NCI-H2227 (cell line): ENCODE results near the gene CMTM4.
A peak's percentile ranks its signal among the peaks of the same experiment; 100 is the strongest.
"Not testable (repeated sequence)": the region's sequence is repeated elsewhere in the genome, so short reads cannot be mapped to it uniquely, and the experiment has no call there.

Experiments
- DNase-seq: peaks from one replicate; lab custom pipeline; 2025; ENCODE audit not compliant: unreplicated experiment; lab: John Stamatoyannopoulos, UW

CMTM4 gene

GRCh38 chr16:66596986-66597848 is 99.3 kb downstream of the CMTM4 start:
- DNase-seq, result no peak

DNA sequence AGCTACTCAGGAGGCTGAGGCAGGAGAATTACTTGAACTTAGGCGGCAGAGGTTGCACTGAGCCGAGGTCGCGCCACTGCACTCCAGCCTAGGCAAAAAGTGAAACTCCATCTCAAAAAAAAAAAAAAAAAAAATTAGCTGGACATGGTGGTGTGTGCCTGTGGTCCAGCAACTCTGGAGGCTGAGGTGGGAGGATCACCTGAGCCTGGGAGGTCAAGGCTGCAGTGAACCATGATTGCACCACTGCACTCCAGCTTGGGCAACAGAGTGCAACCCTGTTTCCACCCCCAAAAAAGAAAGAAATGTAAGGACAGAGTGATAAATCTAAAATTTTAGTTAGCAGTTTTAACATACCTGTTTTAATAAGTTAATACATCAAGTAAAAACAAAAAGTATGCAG is 100.0 kb downstream of the CMTM4 start:
- not testable (repeated sequence) for DNase-seq

DNA sequence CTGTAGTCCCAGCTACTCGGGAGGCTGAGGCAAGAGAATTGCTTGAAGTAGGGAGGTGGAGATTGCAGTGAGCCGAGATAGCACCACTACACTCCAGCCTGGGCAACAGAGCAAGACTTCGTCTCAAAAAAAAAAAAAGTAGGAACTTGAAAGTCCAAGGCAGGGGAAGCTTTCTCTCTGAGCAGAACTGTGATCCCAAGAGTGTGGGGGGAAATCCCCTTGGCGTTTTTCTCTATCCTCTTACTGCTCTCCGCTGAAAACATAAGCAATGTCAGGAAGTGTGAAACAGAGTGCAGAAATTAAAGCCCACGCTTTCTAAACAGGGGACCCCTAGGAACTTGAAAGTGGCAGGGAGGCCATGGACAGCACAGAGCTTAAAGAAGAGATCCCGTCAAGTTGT is 101.8 kb downstream of the CMTM4 start:
- DNase-seq, result no peak

- DNase-seq, result no peak
Observed at GRCh38 chr16:66592814-66593213, 103.7 kb downstream of the CMTM4 start.

DNA sequence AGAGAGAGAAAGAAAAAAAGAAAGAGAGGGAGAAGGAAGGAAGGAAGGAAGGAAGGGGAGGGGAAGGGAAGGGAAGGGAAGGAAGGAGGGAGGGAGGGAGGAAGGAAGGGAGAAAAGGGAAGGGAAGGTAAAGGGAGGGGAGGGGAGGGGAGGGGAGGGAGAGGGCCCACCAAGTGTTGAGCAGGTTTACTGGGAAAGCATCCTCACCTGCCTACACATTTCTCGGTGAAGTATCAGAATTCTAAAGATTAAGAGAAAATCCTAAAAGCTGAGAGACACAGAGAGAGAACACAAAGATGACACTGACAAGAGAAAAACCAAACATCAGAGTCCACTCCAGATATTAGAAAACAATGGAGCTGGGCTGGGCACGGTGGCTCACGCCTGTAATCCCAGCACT is 104.3 kb downstream of the CMTM4 start:
- no peak for DNase-seq

DNA sequence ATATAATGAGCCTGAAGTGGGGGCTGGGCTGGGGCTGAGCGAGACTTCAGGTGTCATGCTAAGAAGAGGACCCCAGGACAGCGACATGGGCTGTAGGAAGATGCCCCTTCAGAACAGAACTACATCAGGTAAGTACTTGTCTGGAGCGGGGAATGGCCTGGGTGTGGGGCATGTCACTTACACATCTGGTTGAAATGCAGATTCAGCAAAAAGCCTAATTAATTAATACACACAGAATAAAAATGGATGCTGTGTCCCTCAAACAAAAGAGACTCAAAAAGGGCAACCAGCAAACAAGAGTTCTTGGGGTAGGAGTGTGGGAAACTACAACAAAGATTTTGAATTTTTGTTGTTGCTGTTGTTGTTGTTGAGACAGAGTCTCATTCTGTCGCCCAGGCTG is 105.5 kb downstream of the CMTM4 start:
- DNase-seq, result no peak

DNA sequence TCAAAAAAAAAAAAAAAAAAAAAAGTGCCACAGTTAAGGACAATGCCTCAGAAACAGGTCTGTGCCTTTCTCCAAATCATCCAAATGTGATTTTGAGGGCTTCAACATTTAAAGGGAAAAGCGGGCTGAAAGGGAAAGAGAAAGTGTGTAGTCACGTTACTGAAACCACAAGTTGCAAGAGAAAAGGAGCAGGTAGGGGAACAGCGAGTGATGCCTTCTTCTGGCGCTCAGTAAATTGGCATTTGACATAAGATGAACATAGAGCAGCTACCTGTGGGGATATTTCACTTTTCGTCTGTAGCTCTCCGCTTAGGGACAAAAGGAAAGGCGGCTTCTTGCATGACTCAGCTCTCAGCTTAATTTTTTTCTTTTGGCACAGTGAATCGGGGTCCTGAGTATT is 106.2 kb downstream of the CMTM4 start:
- DNase-seq, result no peak

- DNase-seq, result no peak
Observed at GRCh38 chr16:66588981-66589713, 107.4 kb downstream of the CMTM4 start.

DNA sequence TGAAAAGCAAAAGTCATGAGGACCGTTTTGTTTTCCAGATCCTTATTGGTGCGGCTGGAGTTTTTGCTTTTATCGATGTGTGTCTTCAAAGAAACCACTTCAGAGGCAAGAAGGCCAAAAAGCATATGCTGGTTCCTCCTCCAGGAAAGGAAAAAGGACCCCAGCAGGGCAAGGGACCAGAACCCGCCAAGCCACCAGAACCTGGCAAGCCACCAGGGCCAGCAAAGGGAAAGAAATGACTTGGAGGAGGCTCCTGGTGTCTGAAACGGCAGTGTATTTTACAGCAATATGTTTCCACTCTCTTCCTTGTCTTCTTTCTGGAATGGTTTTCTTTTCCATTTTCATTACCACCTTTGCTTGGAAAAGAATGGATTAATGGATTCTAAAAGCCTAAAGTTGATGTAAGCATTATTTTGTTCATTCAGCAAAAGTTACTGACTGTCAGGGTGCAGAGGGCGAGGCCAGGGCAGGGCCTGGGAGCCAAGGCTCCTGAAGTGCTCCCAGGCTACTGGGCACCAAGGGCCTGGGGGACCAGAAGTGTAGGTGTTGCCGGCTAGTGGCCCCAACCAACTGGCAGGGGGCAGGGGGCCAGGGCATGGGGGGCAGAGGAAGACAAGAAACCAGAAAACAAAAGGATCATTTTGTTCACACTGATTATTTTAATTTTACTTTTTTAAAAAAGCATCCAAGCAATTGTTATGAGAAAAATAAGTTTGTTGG is 108.5 kb downstream of the CMTM4 start:
- DNase-seq, result no peak

- DNase-seq, result no peak
Observed at GRCh38 chr16:66585481-66586239, 110.9 kb downstream of the CMTM4 start.

- no peak for DNase-seq
Observed at GRCh38 chr16:66581246-66581952, 115.1 kb downstream of the CMTM4 start.

DNA sequence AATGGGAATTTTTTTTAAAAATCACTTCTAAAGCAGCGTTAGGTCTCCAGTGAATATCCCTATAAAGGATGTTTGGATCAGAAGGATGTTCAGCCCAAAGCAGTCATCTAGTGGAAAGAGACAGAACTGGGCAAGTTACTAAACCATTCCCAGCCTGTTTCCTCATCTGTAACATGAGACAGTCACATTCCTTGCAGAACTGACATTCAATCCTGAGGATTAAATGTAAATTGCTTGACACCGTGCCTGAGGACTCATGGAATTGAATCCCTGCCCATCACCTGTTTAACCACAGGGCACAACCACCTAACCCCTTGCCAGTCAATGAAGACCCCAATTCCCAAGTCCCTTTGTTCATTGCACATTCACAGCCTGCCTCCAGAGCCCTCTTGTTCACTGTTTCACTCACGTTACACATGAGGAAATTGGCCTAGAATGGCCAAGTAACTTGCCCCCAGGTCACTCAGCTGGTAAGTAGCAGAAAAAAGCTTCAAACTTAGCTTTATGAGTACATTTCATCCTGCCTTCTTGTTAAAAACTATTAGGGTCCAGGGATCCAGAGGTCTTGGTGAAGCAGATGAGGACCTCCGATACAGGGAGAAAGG is 115.8 kb downstream of the CMTM4 start:
- DNase-seq, result no peak

DNA sequence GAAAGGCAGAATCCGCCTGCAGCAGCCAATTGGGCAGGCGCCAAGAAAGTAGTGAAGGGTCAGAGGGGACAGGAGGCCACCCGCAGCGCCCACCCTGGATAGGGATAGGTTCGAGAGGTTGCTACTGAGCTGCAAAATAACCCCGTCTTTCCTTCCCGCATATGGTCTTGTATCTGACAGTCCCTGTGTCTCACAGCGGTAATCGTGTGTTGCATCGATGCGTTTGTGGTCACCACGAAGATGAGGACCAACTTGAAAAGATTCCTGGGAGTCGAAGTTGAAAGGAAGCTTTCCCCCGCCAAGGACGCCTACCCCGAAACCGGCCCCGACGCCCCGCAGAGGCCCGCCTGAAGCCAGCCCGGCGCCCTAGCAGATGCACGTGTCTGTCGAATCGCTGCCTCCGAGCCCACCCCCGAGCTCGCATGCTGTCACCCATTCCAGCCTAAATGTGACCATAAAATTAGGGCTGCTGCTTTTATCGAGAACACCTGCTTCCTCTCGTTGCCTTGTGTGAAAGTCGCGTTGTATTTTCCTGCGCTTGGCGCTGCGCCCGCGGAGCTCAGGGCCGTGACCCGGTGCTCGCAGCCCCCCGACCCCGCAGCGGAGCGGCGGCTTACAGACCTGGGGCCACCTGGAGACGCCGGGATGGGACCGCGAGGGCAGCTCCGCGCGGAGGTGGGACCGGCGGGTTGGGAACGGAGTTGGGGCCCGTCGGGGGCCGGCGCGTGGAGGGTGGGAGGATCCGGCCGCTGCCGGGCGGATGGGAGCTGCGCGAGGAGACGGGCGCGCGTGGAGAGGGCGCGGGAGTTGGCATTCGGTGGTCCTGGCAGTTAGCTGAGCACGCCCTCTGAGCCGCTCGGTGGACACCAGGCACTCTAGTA is 117.7 kb downstream of the CMTM4 start, which contains the start of gene CMTM2:
TSS of gene CMTM2 (plus strand) at position 813 of the 881 bp plus-strand sequence. CDS start 145 bp downstream, outside the sequence.
- DNase-seq, result peak; percentile 9

GRCh38 chr16:66576296-66576695 is 120.2 kb downstream of the CMTM4 start:
- no peak for DNase-seq

- no peak for DNase-seq
Observed at GRCh38 chr16:66575060-66575459, 121.5 kb downstream of the CMTM4 start.

DNA sequence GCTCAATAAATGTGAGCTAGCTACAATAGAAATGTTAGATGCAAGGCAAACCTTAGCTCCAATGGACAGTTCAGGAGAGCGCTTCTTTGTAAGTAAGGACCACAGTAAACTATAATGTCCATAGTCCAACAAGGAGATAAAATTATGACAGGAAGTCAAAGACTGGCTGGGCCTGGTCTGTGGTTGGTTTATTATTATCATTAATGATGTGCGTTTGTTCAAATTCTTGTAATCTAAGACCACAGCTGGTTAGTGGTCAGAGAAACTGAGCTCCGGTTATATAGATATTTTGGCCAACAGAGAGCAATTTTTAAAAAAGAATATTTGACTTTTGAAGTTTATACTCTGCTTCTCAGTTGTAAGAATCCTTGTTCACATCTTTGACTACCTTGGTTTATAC is 122.0 kb downstream of the CMTM4 start:
- DNase-seq, result no peak

DNA sequence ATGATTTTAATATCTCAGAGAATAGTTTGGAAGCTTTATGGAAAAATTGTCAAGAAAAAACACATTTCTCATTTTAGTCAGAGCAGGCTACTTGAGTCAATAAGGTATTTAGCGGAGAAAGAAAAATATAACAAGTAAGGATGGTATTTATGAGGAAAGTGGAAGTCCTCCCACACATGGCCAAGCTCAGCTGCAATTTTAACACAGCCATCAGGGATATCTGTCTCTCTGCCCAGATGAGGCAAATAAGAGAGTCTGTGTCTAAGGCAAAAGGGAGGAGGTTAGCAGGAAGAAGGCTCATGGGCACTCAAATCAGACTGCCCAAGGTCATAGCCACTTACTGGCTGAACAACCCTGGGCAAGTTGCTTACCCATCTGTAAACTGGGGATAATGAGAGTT is 122.5 kb downstream of the CMTM4 start:
- DNase-seq, result no peak

DNA sequence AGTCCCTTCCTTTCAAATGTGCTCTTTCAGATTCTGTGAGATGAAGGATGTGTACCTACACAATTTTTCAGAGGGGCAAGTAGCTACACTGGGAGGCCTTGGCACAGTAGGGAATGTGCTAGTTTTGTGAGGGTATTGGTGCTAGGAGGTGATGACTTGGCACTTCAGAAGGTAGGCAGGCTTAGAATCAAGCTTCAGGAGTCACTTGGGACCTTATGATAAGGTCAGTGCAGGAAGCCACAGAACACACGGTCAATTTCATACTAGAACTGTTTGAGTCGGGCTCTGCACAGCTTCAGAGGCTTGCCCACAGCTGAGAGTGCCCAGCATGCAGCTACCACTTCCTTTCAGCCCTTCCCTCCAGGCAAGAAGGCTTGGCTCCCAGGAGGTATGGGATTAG is 124.2 kb downstream of the CMTM4 start:
- no peak for DNase-seq
